Natural killer cell (primary cell): Measurements from ENCODE around the gene PDXK. TPM values are rescaled to one million over a fixed set of nuclear protein-coding genes. Genes with fewer than 3 reads are reported as not detected.
A peak's percentile ranks its signal among the peaks of the same experiment; 100 is the strongest.

ENCODE experiments used
- ATAC-seq, 3 donors: fragments of 150-1000 bp in 2 of 3; fragments of 200-7000 bp in 1 of 3; cut with Tn5 transposase; 1 replicate in 1 of 3; 2 replicates in 2 of 3; pipeline ENCODE4 v1.10.0; 2021; ENCODE audit warnings: mild to moderate bottlenecking in 2 of 3, moderate library complexity in 2 of 3
- DNase-seq, 2 donors: peaks; one replicate each; pipeline versions ENCODE4 v3.0.0 to v3.0.0-alpha.2; 2013 to 2021; ENCODE audit warnings: mixed read lengths in 1 of 2
- H3K27ac ChIP-seq: one replicate; pipeline ENCODE4 v1.5.1; 2013; ENCODE audit warnings: mild to moderate bottlenecking, low read length
- H3K27me3 ChIP-seq: one replicate; pipeline ENCODE4 v1.6.1; 2013; ENCODE audit warnings: low read length; ENCODE audit not compliant: control insufficient read depth, insufficient read depth
- H3K36me3 ChIP-seq: one replicate; pipeline ENCODE4 v1.6.1; 2013; ENCODE audit warnings: low read length; ENCODE audit not compliant: control insufficient read depth, insufficient read depth
- H3K4me1 ChIP-seq: one replicate; pipeline ENCODE4 v1.6.1; 2013; ENCODE audit warnings: low read length; ENCODE audit not compliant: control insufficient read depth, insufficient read depth
- H3K4me3 ChIP-seq: one replicate; pipeline ENCODE4 v1.5.1; 2013; ENCODE audit warnings: low read length
- H3K9me3 ChIP-seq: one replicate; pipeline ENCODE4 v1.6.1; 2013; ENCODE audit warnings: low read length; ENCODE audit not compliant: control insufficient read depth, insufficient read depth
- H3K27ac Mint-ChIP-seq, 2 donors: one replicate each; pipeline ENCODE4 v1.8.0; 2022; ENCODE audit warnings: mild to moderate bottlenecking in 2 of 2, mixed read lengths in 2 of 2, moderate library complexity in 1 of 2
- H3K27me3 Mint-ChIP-seq, 2 donors: one replicate each; pipeline ENCODE4 v1.8.0; 2022; ENCODE audit warnings: low read depth in 2 of 2, mixed read lengths in 2 of 2
- H3K36me3 Mint-ChIP-seq: one replicate; pipeline ENCODE4 v1.8.0; 2022; ENCODE audit warnings: mixed read lengths
- H3K4me1 Mint-ChIP-seq, 2 donors: one replicate each; pipeline ENCODE4 v1.8.0; 2022; ENCODE audit warnings: mixed read lengths in 2 of 2
- H3K4me3 Mint-ChIP-seq: one replicate; pipeline ENCODE4 v1.8.0; 2022; ENCODE audit warnings: mild to moderate bottlenecking, moderate library complexity, mixed read lengths
- H3K9me3 Mint-ChIP-seq, 2 donors: one replicate each; pipeline ENCODE4 v1.8.0; 2022; ENCODE audit warnings: mixed read lengths in 2 of 2
- CTCF ChIP-seq: fragments of 200-600 bp; IDR thresholded peaks from one replicate; pipeline ENCODE4 v1.8.0; 2022; ENCODE audit warnings: antibody characterized with exemption
- WGBS: methylation state at CpG from one replicate; pipeline ENCODE4 v1.1.7; 2013; ENCODE audit warnings: missing lambda C conversion rate; ENCODE audit not compliant: insufficient coverage; 5-methylcytosine and 5-hydroxymethylcytosine counted together
- intact Hi-C: fragments of 100-400 bp; cut with micrococcal nuclease; formaldehyde crosslinking; loops from one replicate; pipeline ENCODE4 v1.14.2; 2022
- total RNA-seq, 4 donors: library from RNA; stranded (reverse); fragments of 120-200 nt in 1 of 4; gene quantifications; one replicate each; pipeline versions ENCODE4 v1.2.3 to v1.2.4, GENCODE V29; 2013 to 2022

Gene PDXK
- total RNA-seq, 3 donors from 2014 or later (not counting 1 experiment from before 2014, with no cell fraction given), result 73.8 to 77.0 (median 74.6) TPM

- Histone ChIP-seq H3K4me3 (no peak overlapping the region), H3K27me3 (no peaks in the 10 kb centered on the region), H3K9me3 (no peaks in the 10 kb centered on the region), H3K4me1 (peaks cover 40% of the 10 kb centered on the region), H3K27ac (peak overlapping the region; percentile 26), H3K36me3 (peaks cover 6% of the 10 kb centered on the region)
- TF ChIP-seq CTCF, result no peak
- intact Hi-C loops, result no loop called here
- Mint-ChIP-seq H3K36me3 (no peaks in the 10 kb centered on the region), H3K4me3 (no peak overlapping the region), H3K27me3 (no peaks in the 10 kb centered on the region), H3K4me1 (peaks cover 17 to 19% of the 10 kb centered on the region in 2 donors), H3K27ac (no peak overlapping the region), H3K9me3 (no peaks in the 10 kb centered on the region)
- DNase-seq (no peak), ATAC-seq (no peak)
- 67% methylated on average over 9 of the region's 9 CpGs for WGBS
Observed at GRCh38 chr21:43734928-43735229, 15.9 kb downstream of the PDXK start.

- Histone ChIP-seq H3K27me3 (no peaks in the 10 kb centered on the region), H3K4me3 (no peak overlapping the region), H3K9me3 (no peaks in the 10 kb centered on the region), H3K4me1 (peaks cover 40% of the 10 kb centered on the region), H3K27ac (no peak overlapping the region), H3K36me3 (peaks cover 6% of the 10 kb centered on the region)
- Mint-ChIP-seq H3K9me3 (no peaks in the 10 kb centered on the region), H3K4me1 (peaks cover 18 to 19% of the 10 kb centered on the region in 2 donors), H3K27ac (no peak overlapping the region), H3K4me3 (no peak overlapping the region), H3K36me3 (no peaks in the 10 kb centered on the region), H3K27me3 (no peaks in the 10 kb centered on the region)
- no peak for TF ChIP-seq CTCF
- DNase-seq (no peak), ATAC-seq (no peak)
- 91% methylated on average over 21 of the region's 22 CpGs for WGBS
- intact Hi-C loops, result no loop called here
Observed at GRCh38 chr21:43735236-43736091, 16.5 kb downstream of the PDXK start.

GRCh38 chr21:43736224-43736883 lies 17.4 kb downstream of the PDXK start:
- no peak for ATAC-seq
- H3K4me3 ChIP-seq, result no peak overlapping the region
- TF ChIP-seq CTCF, result no peak
- no peak overlapping the region for H3K27ac Mint-ChIP-seq
- H3K4me3 Mint-ChIP-seq, result no peak overlapping the region
- no peaks in the 10 kb centered on the region for H3K27me3 ChIP-seq
- H3K36me3 ChIP-seq, result peaks cover 6% of the 10 kb centered on the region
- peaks cover 40% of the 10 kb centered on the region for H3K4me1 ChIP-seq
- peaks cover 18 to 19% of the 10 kb centered on the region in 2 donors for H3K4me1 Mint-ChIP-seq
- intact Hi-C loops, result no loop called here
- H3K9me3 ChIP-seq, result no peaks in the 10 kb centered on the region
- H3K36me3 Mint-ChIP-seq, result no peaks in the 10 kb centered on the region
- DNase-seq, result no peak
- WGBS, result 93% methylated on average over 25 of the region's 25 CpGs
- H3K27ac ChIP-seq, result no peak overlapping the region
- no peaks in the 10 kb centered on the region for H3K9me3 Mint-ChIP-seq
- H3K27me3 Mint-ChIP-seq, result no peaks in the 10 kb centered on the region
